ENCODE results near the gene HSCB. TPM values are rescaled to one million over a fixed set of nuclear protein-coding genes. Genes with fewer than 3 reads are reported as not detected.
A peak's percentile ranks its signal among the peaks of the same experiment; 100 is the strongest.

The HSCB gene
- total RNA-seq, 1 donor from 2014 or later, result 0.85 TPM

GRCh38 chr22:28774378-28774777, 32.5 kb downstream of the HSCB start:
- peaks cover 7 to 28% of the 10 kb centered on the region in 2 donors for H3K36me3 ChIP-seq
- no peaks in the 10 kb centered on the region for H3K27me3 ChIP-seq
- peak overlapping the region in 1 of 2 donors; percentile 90 for H3K4me3 ChIP-seq
- intact Hi-C loops (cut with DNase I), result loop anchor here (10.0 kb wide), 1 partner anchor 100 kb away; the partner anchor contains the start of gene TTC28
- no peak for DNase-seq (ENCODE audit: low spot score in 2 of 2)
- peaks cover 3 to 10% of the 10 kb centered on the region in 2 donors for H3K4me1 ChIP-seq
- H3K27ac ChIP-seq, result no peak overlapping the region
- H3K9me3 ChIP-seq, result no peaks in the 10 kb centered on the region
- no peak for TF ChIP-seq CTCF (IDR thresholded peaks at IDR 0.05)

- H3K4me1 ChIP-seq, result peaks cover 0 to 1% of the 10 kb centered on the region in 2 donors
- peaks cover 43 to 71% of the 10 kb centered on the region in 2 donors for H3K36me3 ChIP-seq
- no peak for DNase-seq (ENCODE audit: low spot score in 2 of 2)
- H3K27me3 ChIP-seq, result no peaks in the 10 kb centered on the region
- intact Hi-C loops (cut with DNase I), result loop anchor here (10.0 kb wide), 1 partner anchor 105 kb away; the partner anchor contains the start of gene TTC28
- H3K27ac ChIP-seq, result no peak overlapping the region
- no peak for TF ChIP-seq CTCF (IDR thresholded peaks at IDR 0.05)
- no peaks in the 10 kb centered on the region for H3K9me3 ChIP-seq
- H3K4me3 ChIP-seq, result no peak overlapping the region
These were observed 38.0 kb downstream of the HSCB start for GRCh38 chr22:28779833-28780232.

- Histone ChIP-seq H3K27me3 (no peaks in the 10 kb centered on the region), H3K4me1 (no peaks in the 10 kb centered on the region), H3K9me3 (no peaks in the 10 kb centered on the region), H3K27ac (no peak overlapping the region), H3K4me3 (no peak overlapping the region), H3K36me3 (peaks cover 47 to 72% of the 10 kb centered on the region in 2 donors)
- intact Hi-C loops (cut with DNase I), result no loop called here
- DNase-seq (ENCODE audit: low spot score in 2 of 2), result no peak
- no peak for TF ChIP-seq CTCF (IDR thresholded peaks at IDR 0.05)
These were observed 38.5 kb downstream of the HSCB start for GRCh38 chr22:28780296-28780695.

- H3K27me3 ChIP-seq, result no peaks in the 10 kb centered on the region
- no peak overlapping the region for H3K4me3 ChIP-seq
- H3K9me3 ChIP-seq, result no peaks in the 10 kb centered on the region
- no peak for TF ChIP-seq CTCF (IDR thresholded peaks at IDR 0.05)
- no peak overlapping the region for H3K27ac ChIP-seq
- no peaks in the 10 kb centered on the region for H3K4me1 ChIP-seq
- DNase-seq (ENCODE audit: low spot score in 2 of 2), result no peak
- peaks cover 57 to 73% of the 10 kb centered on the region in 2 donors for H3K36me3 ChIP-seq
- intact Hi-C loops (cut with DNase I), result no loop called here
These were observed 42.2 kb downstream of the HSCB start for GRCh38 chr22:28783786-28784671.

- no peaks in the 10 kb centered on the region for H3K4me1 ChIP-seq
- peaks cover 45 to 63% of the 10 kb centered on the region in 2 donors for H3K36me3 ChIP-seq
- TF ChIP-seq CTCF (IDR thresholded peaks at IDR 0.05), result no peak
- no peak for DNase-seq (ENCODE audit: low spot score in 2 of 2)
- no peaks in the 10 kb centered on the region for H3K27me3 ChIP-seq
- intact Hi-C loops (cut with DNase I), result no loop called here
- no peak overlapping the region for H3K27ac ChIP-seq
- H3K4me3 ChIP-seq, result no peak overlapping the region
- H3K9me3 ChIP-seq, result no peaks in the 10 kb centered on the region
These were observed 46.8 kb downstream of the HSCB start for GRCh38 chr22:28788601-28789000.

Data from ascending aorta (tissue), 2 donors.